Pancreas (tissue), 10 donors: Measurements from ENCODE around the gene CLIC1. TPM values are rescaled to one million over a fixed set of nuclear protein-coding genes. Genes with fewer than 3 reads are reported as not detected.

Experiments
- ATAC-seq, 4 donors: fragments of 200-7000 bp; cut with Tn5 transposase; one replicate each; pipeline versions ENCODE4 v1.8.0 to v1.9.1; 2020; ENCODE audit warnings: mild to moderate bottlenecking in 4 of 4, moderate library complexity in 4 of 4
- DNase-seq, 6 donors: peaks; one replicate each; pipeline ENCODE4 v3.0.0-alpha.2; 2020
- FAIRE-seq: peaks from 2 replicates; lab custom pipeline; 2012; peaks lifted over from hg19 to GRCh38; lab: Jason Lieb, UNC
- H3K27ac ChIP-seq, 4 donors: fragments of 200-600 bp; sonication (generic); 1 replicate in 3 of 4; 2 replicates in 1 of 4; pipeline versions ENCODE4 v1.5.0 to v1.8.0; 2020
- H3K27me3 ChIP-seq, 4 donors: fragments of 200-600 bp; one replicate each; pipeline ENCODE4 v1.8.0; 2021
- H3K36me3 ChIP-seq, 3 donors: fragments of 200-600 bp; sonication (generic) in 1 of 3; one replicate each; pipeline versions ENCODE4 v1.5.0 to v1.8.0; 2020 to 2021
- H3K4me1 ChIP-seq, 3 donors: fragments of 200-600 bp; one replicate each; pipeline ENCODE4 v1.8.0; 2021
- H3K4me3 ChIP-seq, 4 donors: fragments of 200-600 bp; sonication (generic) in 2 of 4; one replicate each; pipeline versions ENCODE4 v1.5.0 to v1.8.0; 2020 to 2021
- H3K9me3 ChIP-seq, 4 donors: fragments of 200-600 bp; one replicate each; pipeline ENCODE4 v1.8.0; 2021
- WGBS, 2 donors: extraction: QIAGEN DNeasy Blood & Tissue Kit; methylation state at CpG; one replicate each; pipeline ENCODE4 v1.1.7; 2013; 5-methylcytosine and 5-hydroxymethylcytosine counted together
- intact Hi-C, 3 donors: fragments of 100-400 bp; cut with DNase I; formaldehyde crosslinking; loops; one replicate each; pipeline versions ENCODE4 v1.11.1 to v1.14.2; 2022
- polyA plus RNA-seq, 2 donors: library from polyadenylated mRNA; stranded (reverse); fragments of 200-250 nt; gene quantifications; one replicate each; pipeline ENCODE4 v1.2.3, GENCODE V29; 2013
- total RNA-seq, 6 donors: library from RNA; stranded (reverse); fragmentation: NEBNext Ultra II Directional in 4 of 6; extraction: Animal tissue kit (Norgen Biotek cat#: 25700) in 4 of 6; gene quantifications; one replicate each; pipeline versions ENCODE4 v1.2.1 to v1.2.4, GENCODE V29; 2021 to 2023
- TF ChIP-seq, protein P1 (sequence below), 4 donors: fragments of 200-600 bp; sonication (generic) in 3 of 4; IDR thresholded peaks; one replicate each; pipeline versions ENCODE4 v1.5.0 to v1.8.0; 2021; ENCODE audit warnings: antibody characterized with exemption in 4 of 4
- donor health status: healthy with polysubstance abuse.
- donor health status: DM: no; HTN: no; CAD: no; lungs with moderate emphysema.
- donor health status: DM: no; HTN: no; CAD: no.
- donor health status: control.
- donor health status: control.
- donor health status: Bipolar disorder and iron deficiency.
- donor health status: DM: yes; HTN: yes; CAD: no.
- donor health status: DM: no; HTN: no; CAD: no.
- donor health status: DM: no; HTN: no; CAD: no.
- donor health status: DM: yes; HTN: yes; CAD: no.

Gene CLIC1
- total and polyA plus RNA-seq, 8 donors: 61.0 to 154 (median 87.6) TPM

DNA sequence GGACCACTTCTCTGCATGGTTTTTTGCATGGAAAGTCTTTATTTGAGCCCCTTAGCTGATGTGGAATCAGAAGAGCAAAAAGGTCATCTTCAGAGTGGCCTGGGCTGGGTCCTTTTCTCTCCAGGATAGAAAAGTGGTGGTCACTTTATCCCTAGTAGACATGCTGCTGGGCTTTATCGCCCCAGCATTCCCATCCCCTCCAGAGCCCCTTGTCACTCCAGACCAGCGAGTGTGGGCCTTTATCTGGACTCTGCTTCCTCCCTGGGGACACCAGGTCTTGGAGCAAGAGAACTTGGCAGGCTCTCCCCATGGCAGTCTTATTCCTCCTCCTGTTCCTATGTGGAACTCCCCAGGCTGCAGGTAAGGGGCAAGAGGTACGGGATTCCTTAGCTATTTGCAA lies 29.7 kb downstream of the CLIC1 start, which contains the start of gene LY6G6F:
Gene LY6G6F (plus strand): TSS at position 268 of the 400 bp plus-strand sequence. CDS start 41 bp downstream, at position 309.
- intact Hi-C loops: no loop called here

DNA sequence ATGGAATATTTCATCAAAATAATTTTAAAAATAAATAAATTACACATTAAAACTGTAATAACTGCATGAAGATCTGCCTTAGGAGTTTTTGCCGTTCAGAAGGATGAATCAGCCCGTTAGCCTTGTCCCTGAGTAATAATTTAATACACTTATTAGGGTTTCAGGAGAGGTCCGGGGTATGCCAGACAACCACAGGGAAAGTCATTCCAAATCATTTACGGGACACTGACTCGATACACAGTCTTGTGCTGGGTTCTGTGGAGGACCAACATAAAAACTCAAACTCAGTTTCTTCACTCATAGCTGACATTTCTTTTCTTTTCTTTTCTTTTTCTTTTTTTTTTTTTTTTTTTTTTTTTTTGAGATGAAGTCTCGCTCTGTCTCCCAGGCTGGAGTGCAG lies 30.4 kb downstream of the CLIC1 start:
- H3K9me3 ChIP-seq: no peaks in the 10 kb centered on the region
- intact Hi-C loops: no loop called here
- H3K36me3 ChIP-seq: no peaks in the 10 kb centered on the region
- no peak for DNase-seq
- no peak for ATAC-seq
- FAIRE-seq: no peak
- TF ChIP-seq, protein P1, sequence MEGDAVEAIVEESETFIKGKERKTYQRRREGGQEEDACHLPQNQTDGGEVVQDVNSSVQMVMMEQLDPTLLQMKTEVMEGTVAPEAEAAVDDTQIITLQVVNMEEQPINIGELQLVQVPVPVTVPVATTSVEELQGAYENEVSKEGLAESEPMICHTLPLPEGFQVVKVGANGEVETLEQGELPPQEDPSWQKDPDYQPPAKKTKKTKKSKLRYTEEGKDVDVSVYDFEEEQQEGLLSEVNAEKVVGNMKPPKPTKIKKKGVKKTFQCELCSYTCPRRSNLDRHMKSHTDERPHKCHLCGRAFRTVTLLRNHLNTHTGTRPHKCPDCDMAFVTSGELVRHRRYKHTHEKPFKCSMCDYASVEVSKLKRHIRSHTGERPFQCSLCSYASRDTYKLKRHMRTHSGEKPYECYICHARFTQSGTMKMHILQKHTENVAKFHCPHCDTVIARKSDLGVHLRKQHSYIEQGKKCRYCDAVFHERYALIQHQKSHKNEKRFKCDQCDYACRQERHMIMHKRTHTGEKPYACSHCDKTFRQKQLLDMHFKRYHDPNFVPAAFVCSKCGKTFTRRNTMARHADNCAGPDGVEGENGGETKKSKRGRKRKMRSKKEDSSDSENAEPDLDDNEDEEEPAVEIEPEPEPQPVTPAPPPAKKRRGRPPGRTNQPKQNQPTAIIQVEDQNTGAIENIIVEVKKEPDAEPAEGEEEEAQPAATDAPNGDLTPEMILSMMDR (IDR thresholded peaks at IDR 0.05): no peak
- H3K4me1 ChIP-seq: peaks cover 0 to 12% (median 9%) of the 10 kb centered on the region in 3 donors
- no peaks in the 10 kb centered on the region for H3K27me3 ChIP-seq
- H3K4me3 ChIP-seq: no peak overlapping the region
- no peak overlapping the region for H3K27ac ChIP-seq
- 73 to 84% methylated on average over 6 of the region's 6 CpGs for WGBS, 2 donors

More for the DNA sequence above, 29.7 kb downstream of the CLIC1 start, which contains the start of gene LY6G6F:
- Histone ChIP-seq H3K9me3 (no peaks in the 10 kb centered on the region), H3K36me3 (no peaks in the 10 kb centered on the region), H3K4me1 (peaks cover 0 to 10% (median 2%) of the 10 kb centered on the region in 3 donors), H3K27me3 (no peaks in the 10 kb centered on the region), H3K4me3 (no peak within 1 kb of the TSS), H3K27ac (no peak within 1 kb of the TSS)
- ATAC-seq: no peak
- TF ChIP-seq, protein P1 (IDR thresholded peaks at IDR 0.05): no peak
- no peak for DNase-seq
- no peak for FAIRE-seq
- 35 to 44% methylated on average over 3 of the region's 3 CpGs for WGBS, 2 donors

DNA sequence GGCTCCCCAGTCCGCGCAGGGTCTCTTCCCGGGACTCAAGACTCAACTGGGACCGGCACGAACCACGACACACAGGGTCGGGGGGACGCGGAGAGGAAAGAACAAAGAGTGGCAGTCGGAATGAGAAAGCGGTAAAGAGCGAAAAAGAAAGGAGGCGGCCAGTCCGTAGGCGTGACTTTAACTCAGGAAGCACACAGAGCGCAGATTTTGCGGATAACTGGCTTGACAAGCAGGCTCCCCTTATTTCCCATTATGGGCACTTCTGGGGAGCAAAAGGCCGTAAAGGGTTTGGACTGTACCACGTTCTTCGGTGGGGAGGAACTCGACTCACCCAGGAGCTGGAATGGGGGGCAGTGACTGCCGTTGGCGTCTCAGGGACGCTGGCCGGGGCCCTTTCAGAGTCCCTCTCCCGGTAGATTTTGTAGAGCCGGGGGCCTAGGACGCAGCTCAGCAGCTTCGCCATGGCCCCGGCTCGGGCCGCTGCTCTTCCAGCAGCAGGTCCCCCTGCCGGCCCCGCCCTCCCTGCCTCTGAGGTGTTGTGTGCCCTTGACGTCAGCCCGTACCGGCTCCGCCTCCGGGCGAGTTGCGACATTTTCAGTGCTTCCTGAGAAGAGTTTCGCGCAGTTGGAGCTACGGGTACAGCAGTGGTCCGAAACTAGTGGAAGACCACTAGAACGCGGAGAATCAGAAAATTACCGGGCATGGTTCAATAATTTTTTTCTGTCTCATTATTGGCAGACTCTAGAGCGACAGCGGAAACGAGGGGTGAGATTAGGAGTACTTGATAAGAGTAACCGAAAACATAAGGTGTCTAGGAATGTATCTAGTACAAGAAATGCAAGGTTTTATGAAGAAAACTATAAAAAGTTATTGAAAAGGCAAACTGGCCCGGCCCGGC lies 33.3 kb downstream of the CLIC1 start, which contains the start of gene ABHD16A:
Gene ABHD16A (minus strand): TSS at position 506 of the 898 bp plus-strand sequence. CDS start 43 bp downstream, at position 463.
- FAIRE-seq: peak; percentile 88
- intact Hi-C loops: no loop called here

DNA sequence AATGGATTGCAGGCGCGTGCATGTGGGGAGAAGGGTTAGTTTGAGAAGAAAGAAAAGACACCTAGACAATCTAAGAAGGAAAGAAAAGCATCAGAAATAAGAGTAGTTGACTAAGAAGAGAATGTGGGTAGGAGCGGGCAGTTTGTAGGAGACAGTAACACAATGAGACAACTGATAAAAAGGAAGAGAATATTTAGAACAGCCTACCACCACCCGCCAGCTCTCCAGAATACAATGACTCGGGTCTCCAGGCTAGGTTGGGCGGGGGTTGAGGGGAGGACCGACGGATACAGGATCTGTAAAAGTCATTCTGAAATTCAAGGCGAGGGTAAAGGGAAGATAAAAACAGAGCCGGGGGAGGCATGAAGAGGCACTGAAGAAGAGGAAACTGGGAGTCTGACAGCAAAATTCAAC lies 33.9 kb downstream of the CLIC1 start:
- intact Hi-C loops: no loop called here

More for the DNA sequence above, 33.3 kb downstream of the CLIC1 start, which contains the start of gene ABHD16A:
- Histone ChIP-seq H3K4me1 (peaks cover 0 to 12% (median 10%) of the 10 kb centered on the region in 3 donors), H3K27ac (peak within 1 kb of the TSS; percentile 89 to 97 (median 94)), H3K36me3 (peaks cover 0 to 4% (median 0%) of the 10 kb centered on the region in 3 donors), H3K9me3 (no peaks in the 10 kb centered on the region), H3K4me3 (peak within 1 kb of the TSS; percentile 42 to 88 (median 72)), H3K27me3 (no peaks in the 10 kb centered on the region)
- DNase-seq (peak; percentile 96 to 99 (median 98)), ATAC-seq (peak; percentile 98 to 99 (median 98))
- TF ChIP-seq, protein P1 (IDR thresholded peaks at IDR 0.05): no peak
- 1% methylated on average over 53 to 54 of the region's 54 CpGs for WGBS, 2 donors

More for the DNA sequence above, 33.9 kb downstream of the CLIC1 start:
- no peaks in the 10 kb centered on the region for H3K9me3 ChIP-seq
- H3K36me3 ChIP-seq: peaks cover 0 to 4% (median 0%) of the 10 kb centered on the region in 3 donors
- no peak for DNase-seq
- WGBS, 2 donors: 0 to 1% methylated on average over 10 of the region's 10 CpGs
- H3K27me3 ChIP-seq: no peaks in the 10 kb centered on the region
- H3K27ac ChIP-seq: peak overlapping the region; percentile 89 to 97 (median 94)
- peaks cover 0 to 12% (median 10%) of the 10 kb centered on the region in 3 donors for H3K4me1 ChIP-seq
- peak overlapping the region; percentile 42 to 88 (median 72) for H3K4me3 ChIP-seq
- peak; percentile 4 to 7 (median 6) for ATAC-seq
- FAIRE-seq: no peak
- TF ChIP-seq, protein P1 (IDR thresholded peaks at IDR 0.05): no peak
